Measurements from ENCODE around the gene SRP54. TPM values are rescaled to one million over a fixed set of nuclear protein-coding genes. Genes with fewer than 3 reads are reported as not detected.

The SRP54 gene
- total and polyA plus RNA-seq, 2 donors: 33.7 to 54.1 TPM

- no peak for DNase-seq (ENCODE audit: low read depth in 6 of 9, low spot score in 9 of 9)
- Histone ChIP-seq H3K4me1 (ENCODE audit: control insufficient read depth in 2 of 2, insufficient read depth in 2 of 2, low read length in 2 of 2) (no peaks in the 10 kb centered on the region), H3K9me3 (ENCODE audit: control insufficient read depth in 2 of 2, insufficient read depth in 1 of 2, low read length in 1 of 2) (no peaks in the 10 kb centered on the region), H3K4me3 (ENCODE audit: low read length in 2 of 2) (no peak overlapping the region), H3K36me3 (ENCODE audit: control insufficient read depth in 2 of 2, insufficient read depth in 2 of 2, low read length in 1 of 2) (peaks cover 3 to 6% of the 10 kb centered on the region in 2 donors), H3K27ac (ENCODE audit: low read depth in 1 of 2, low read length in 1 of 2) (no peak overlapping the region), H3K27me3 (ENCODE audit: control insufficient read depth in 2 of 2, insufficient read depth in 1 of 2, low read length in 1 of 2) (no peaks in the 10 kb centered on the region)
- 98% methylated on average over 5 of the region's 5 CpGs for WGBS
Measured at GRCh38 chr14:34971801-34972200, 11.0 kb upstream of the SRP54 start.

- H3K27me3 ChIP-seq (ENCODE audit: control insufficient read depth in 2 of 2, insufficient read depth in 1 of 2, low read length in 1 of 2): no peaks in the 10 kb centered on the region
- H3K9me3 ChIP-seq (ENCODE audit: control insufficient read depth in 2 of 2, insufficient read depth in 1 of 2, low read length in 1 of 2): no peaks in the 10 kb centered on the region
- DNase-seq (ENCODE audit: low read depth in 6 of 9, low spot score in 9 of 9): no peak
- no peak overlapping the region for H3K27ac ChIP-seq (ENCODE audit: low read depth in 1 of 2, low read length in 1 of 2)
- no peak overlapping the region for H3K4me3 ChIP-seq (ENCODE audit: low read length in 2 of 2)
- WGBS: 95% methylated on average over 5 of the region's 5 CpGs
- H3K4me1 ChIP-seq (ENCODE audit: control insufficient read depth in 2 of 2, insufficient read depth in 2 of 2, low read length in 2 of 2): peaks cover 3 to 4% of the 10 kb centered on the region in 2 donors
- H3K36me3 ChIP-seq (ENCODE audit: control insufficient read depth in 2 of 2, insufficient read depth in 2 of 2, low read length in 1 of 2): peaks cover 0 to 3% of the 10 kb centered on the region in 2 donors
Measured at GRCh38 chr14:34978444-34978843, 4.3 kb upstream of the SRP54 start.

GRCh38 chr14:34980337-34980900 lies 2.4 kb upstream of the SRP54 start:
- Histone ChIP-seq H3K36me3 (ENCODE audit: control insufficient read depth in 2 of 2, insufficient read depth in 2 of 2, low read length in 1 of 2) (peaks cover 0 to 3% of the 10 kb centered on the region in 2 donors), H3K27me3 (ENCODE audit: control insufficient read depth in 2 of 2, insufficient read depth in 1 of 2, low read length in 1 of 2) (no peaks in the 10 kb centered on the region), H3K4me3 (ENCODE audit: low read length in 2 of 2) (peak overlapping the region in 1 of 2 donors; percentile 75), H3K4me1 (ENCODE audit: control insufficient read depth in 2 of 2, insufficient read depth in 2 of 2, low read length in 2 of 2) (peaks cover 11% of the 10 kb centered on the region in 2 donors), H3K27ac (ENCODE audit: low read depth in 1 of 2, low read length in 1 of 2) (no peak overlapping the region), H3K9me3 (ENCODE audit: control insufficient read depth in 2 of 2, insufficient read depth in 1 of 2, low read length in 1 of 2) (no peaks in the 10 kb centered on the region)
- WGBS: 98% methylated on average over 11 of the region's 11 CpGs
- DNase-seq (ENCODE audit: low read depth in 6 of 9, low spot score in 9 of 9): no peak

GRCh38 chr14:34981743-34982420 lies 910 bp upstream of the SRP54 start:
- peak in 5 of 9 donors; percentile 4 to 25 (median 22) for DNase-seq (ENCODE audit: low read depth in 6 of 9, low spot score in 9 of 9)
- H3K27ac ChIP-seq (ENCODE audit: low read depth in 1 of 2, low read length in 1 of 2): peak overlapping the region; percentile 95
- H3K4me3 ChIP-seq (ENCODE audit: low read length in 2 of 2): peak overlapping the region; percentile 75 to 88
- H3K27me3 ChIP-seq (ENCODE audit: control insufficient read depth in 2 of 2, insufficient read depth in 1 of 2, low read length in 1 of 2): no peaks in the 10 kb centered on the region
- no peaks in the 10 kb centered on the region for H3K9me3 ChIP-seq (ENCODE audit: control insufficient read depth in 2 of 2, insufficient read depth in 1 of 2, low read length in 1 of 2)
- peaks cover 11% of the 10 kb centered on the region in 2 donors for H3K4me1 ChIP-seq (ENCODE audit: control insufficient read depth in 2 of 2, insufficient read depth in 2 of 2, low read length in 2 of 2)
- H3K36me3 ChIP-seq (ENCODE audit: control insufficient read depth in 2 of 2, insufficient read depth in 2 of 2, low read length in 1 of 2): no peaks in the 10 kb centered on the region
- under 1% methylated on average over 17 of the region's 17 CpGs for WGBS

- peak overlapping the region; percentile 95 for H3K27ac ChIP-seq (ENCODE audit: low read depth in 1 of 2, low read length in 1 of 2)
- DNase-seq (ENCODE audit: low read depth in 6 of 9, low spot score in 9 of 9): peak in 1 of 9 donors; percentile 27
- H3K4me1 ChIP-seq (ENCODE audit: control insufficient read depth in 2 of 2, insufficient read depth in 2 of 2, low read length in 2 of 2): peaks cover 11% of the 10 kb centered on the region in 2 donors
- peak overlapping the region; percentile 75 to 88 for H3K4me3 ChIP-seq (ENCODE audit: low read length in 2 of 2)
- H3K9me3 ChIP-seq (ENCODE audit: control insufficient read depth in 2 of 2, insufficient read depth in 1 of 2, low read length in 1 of 2): no peaks in the 10 kb centered on the region
- WGBS: under 1% methylated on average over 28 of the region's 28 CpGs
- H3K27me3 ChIP-seq (ENCODE audit: control insufficient read depth in 2 of 2, insufficient read depth in 1 of 2, low read length in 1 of 2): no peaks in the 10 kb centered on the region
- H3K36me3 ChIP-seq (ENCODE audit: control insufficient read depth in 2 of 2, insufficient read depth in 2 of 2, low read length in 1 of 2): no peaks in the 10 kb centered on the region
Measured at GRCh38 chr14:34983148-34983760, 462 bp downstream of the SRP54 start.

- WGBS: 69% methylated on average over 3 of the region's 3 CpGs
- no peak for DNase-seq (ENCODE audit: low read depth in 6 of 9, low spot score in 9 of 9)
- H3K27ac ChIP-seq (ENCODE audit: low read depth in 1 of 2, low read length in 1 of 2): peak overlapping the region in 1 of 2 donors; percentile 95
Measured at GRCh38 chr14:34983786-34984185, 994 bp downstream of the SRP54 start.

GRCh38 chr14:34985740-34986139 lies 2.9 kb downstream of the SRP54 start:
- 99% methylated on average over 3 of the region's 3 CpGs for WGBS
- no peaks in the 10 kb centered on the region for H3K9me3 ChIP-seq (ENCODE audit: control insufficient read depth in 2 of 2, insufficient read depth in 1 of 2, low read length in 1 of 2)
- peaks cover 10 to 11% of the 10 kb centered on the region in 2 donors for H3K4me1 ChIP-seq (ENCODE audit: control insufficient read depth in 2 of 2, insufficient read depth in 2 of 2, low read length in 2 of 2)
- no peak overlapping the region for H3K4me3 ChIP-seq (ENCODE audit: low read length in 2 of 2)
- H3K27ac ChIP-seq (ENCODE audit: low read depth in 1 of 2, low read length in 1 of 2): no peak overlapping the region
- H3K36me3 ChIP-seq (ENCODE audit: control insufficient read depth in 2 of 2, insufficient read depth in 2 of 2, low read length in 1 of 2): no peaks in the 10 kb centered on the region
- no peak for DNase-seq (ENCODE audit: low read depth in 6 of 9, low spot score in 9 of 9)
- H3K27me3 ChIP-seq (ENCODE audit: control insufficient read depth in 2 of 2, insufficient read depth in 1 of 2, low read length in 1 of 2): no peaks in the 10 kb centered on the region

More at GRCh38 chr14:34983786-34984185, 994 bp downstream of the SRP54 start:
- Histone ChIP-seq H3K9me3 (ENCODE audit: control insufficient read depth in 2 of 2, insufficient read depth in 1 of 2, low read length in 1 of 2) (no peaks in the 10 kb centered on the region), H3K4me1 (ENCODE audit: control insufficient read depth in 2 of 2, insufficient read depth in 2 of 2, low read length in 2 of 2) (peaks cover 11% of the 10 kb centered on the region in 2 donors), H3K27me3 (ENCODE audit: control insufficient read depth in 2 of 2, insufficient read depth in 1 of 2, low read length in 1 of 2) (no peaks in the 10 kb centered on the region), H3K36me3 (ENCODE audit: control insufficient read depth in 2 of 2, insufficient read depth in 2 of 2, low read length in 1 of 2) (no peaks in the 10 kb centered on the region), H3K4me3 (ENCODE audit: low read length in 2 of 2) (peak overlapping the region; percentile 75 to 88)

- Histone ChIP-seq H3K27ac (ENCODE audit: low read depth in 1 of 2, low read length in 1 of 2) (no peak overlapping the region), H3K9me3 (ENCODE audit: control insufficient read depth in 2 of 2, insufficient read depth in 1 of 2, low read length in 1 of 2) (no peaks in the 10 kb centered on the region), H3K4me1 (ENCODE audit: control insufficient read depth in 2 of 2, insufficient read depth in 2 of 2, low read length in 2 of 2) (peaks cover 7 to 9% of the 10 kb centered on the region in 2 donors), H3K4me3 (ENCODE audit: low read length in 2 of 2) (no peak overlapping the region), H3K27me3 (ENCODE audit: control insufficient read depth in 2 of 2, insufficient read depth in 1 of 2, low read length in 1 of 2) (no peaks in the 10 kb centered on the region), H3K36me3 (ENCODE audit: control insufficient read depth in 2 of 2, insufficient read depth in 2 of 2, low read length in 1 of 2) (no peaks in the 10 kb centered on the region)
- 99% methylated on average over 3 of the region's 3 CpGs for WGBS
- no peak for DNase-seq (ENCODE audit: low read depth in 6 of 9, low spot score in 9 of 9)
Measured at GRCh38 chr14:34987180-34987579, 4.4 kb downstream of the SRP54 start.

GRCh38 chr14:34989762-34990161 lies 7.0 kb downstream of the SRP54 start:
- no peak overlapping the region for H3K4me3 ChIP-seq (ENCODE audit: low read length in 2 of 2)
- DNase-seq (ENCODE audit: low read depth in 6 of 9, low spot score in 9 of 9): no peak
- peaks cover 0 to 5% of the 10 kb centered on the region in 2 donors for H3K4me1 ChIP-seq (ENCODE audit: control insufficient read depth in 2 of 2, insufficient read depth in 2 of 2, low read length in 2 of 2)
- H3K27me3 ChIP-seq (ENCODE audit: control insufficient read depth in 2 of 2, insufficient read depth in 1 of 2, low read length in 1 of 2): no peaks in the 10 kb centered on the region
- H3K36me3 ChIP-seq (ENCODE audit: control insufficient read depth in 2 of 2, insufficient read depth in 2 of 2, low read length in 1 of 2): no peaks in the 10 kb centered on the region
- H3K9me3 ChIP-seq (ENCODE audit: control insufficient read depth in 2 of 2, insufficient read depth in 1 of 2, low read length in 1 of 2): no peaks in the 10 kb centered on the region
- H3K27ac ChIP-seq (ENCODE audit: low read depth in 1 of 2, low read length in 1 of 2): no peak overlapping the region

Data from thymus (tissue), 11 donors.